ENCODE results near the gene FCHO2.

DNA sequence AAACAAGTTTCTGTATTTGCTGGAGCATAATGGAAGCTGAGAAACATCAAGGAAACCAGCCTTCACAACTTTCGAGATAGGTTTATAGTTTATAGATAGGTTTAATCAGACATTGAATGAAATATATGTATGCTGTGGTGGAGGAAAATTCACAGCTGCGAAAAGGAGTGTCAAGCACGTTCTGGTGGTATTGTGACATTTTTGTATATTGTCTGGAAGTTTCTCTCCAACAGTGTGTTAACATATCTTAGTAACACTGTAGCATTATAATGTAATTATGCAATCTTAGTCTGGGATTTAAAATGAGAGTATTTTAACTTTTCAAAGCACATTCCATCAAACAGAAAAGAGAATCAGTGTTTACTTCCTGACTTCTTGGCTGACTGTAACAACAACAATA lies 50.0 kb downstream of the FCHO2 start:
- TF ChIP-seq, protein P1, sequence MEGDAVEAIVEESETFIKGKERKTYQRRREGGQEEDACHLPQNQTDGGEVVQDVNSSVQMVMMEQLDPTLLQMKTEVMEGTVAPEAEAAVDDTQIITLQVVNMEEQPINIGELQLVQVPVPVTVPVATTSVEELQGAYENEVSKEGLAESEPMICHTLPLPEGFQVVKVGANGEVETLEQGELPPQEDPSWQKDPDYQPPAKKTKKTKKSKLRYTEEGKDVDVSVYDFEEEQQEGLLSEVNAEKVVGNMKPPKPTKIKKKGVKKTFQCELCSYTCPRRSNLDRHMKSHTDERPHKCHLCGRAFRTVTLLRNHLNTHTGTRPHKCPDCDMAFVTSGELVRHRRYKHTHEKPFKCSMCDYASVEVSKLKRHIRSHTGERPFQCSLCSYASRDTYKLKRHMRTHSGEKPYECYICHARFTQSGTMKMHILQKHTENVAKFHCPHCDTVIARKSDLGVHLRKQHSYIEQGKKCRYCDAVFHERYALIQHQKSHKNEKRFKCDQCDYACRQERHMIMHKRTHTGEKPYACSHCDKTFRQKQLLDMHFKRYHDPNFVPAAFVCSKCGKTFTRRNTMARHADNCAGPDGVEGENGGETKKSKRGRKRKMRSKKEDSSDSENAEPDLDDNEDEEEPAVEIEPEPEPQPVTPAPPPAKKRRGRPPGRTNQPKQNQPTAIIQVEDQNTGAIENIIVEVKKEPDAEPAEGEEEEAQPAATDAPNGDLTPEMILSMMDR (conservative IDR thresholded peaks at IDR 0.05 in 1 of 2, IDR thresholded peaks at IDR 0.05 in 1 of 2; ENCODE audit: extremely low read depth in 1 of 2, insufficient read depth in 1 of 2, low read depth in 1 of 2, low read length in 2 of 2) = no peak
- no peak for TF ChIP-seq EZH2 (IDR thresholded peaks at IDR 0.05; ENCODE audit: borderline replicate concordance, low read length)

All from mammary epithelial cell (primary cell).